Left forelimb (tissue), 1 donor: ENCODE data around the gene TNIK.

Experiments used
- DNase-seq: peaks from one replicate; pipeline ENCODE4 v3.0.0-alpha.2; 2018; ENCODE audit warnings: low spot score

The TNIK gene

GRCh38 chr3:171227828-171228227, 232.4 kb downstream of the TNIK start:
- DNase-seq, result no peak

DNA sequence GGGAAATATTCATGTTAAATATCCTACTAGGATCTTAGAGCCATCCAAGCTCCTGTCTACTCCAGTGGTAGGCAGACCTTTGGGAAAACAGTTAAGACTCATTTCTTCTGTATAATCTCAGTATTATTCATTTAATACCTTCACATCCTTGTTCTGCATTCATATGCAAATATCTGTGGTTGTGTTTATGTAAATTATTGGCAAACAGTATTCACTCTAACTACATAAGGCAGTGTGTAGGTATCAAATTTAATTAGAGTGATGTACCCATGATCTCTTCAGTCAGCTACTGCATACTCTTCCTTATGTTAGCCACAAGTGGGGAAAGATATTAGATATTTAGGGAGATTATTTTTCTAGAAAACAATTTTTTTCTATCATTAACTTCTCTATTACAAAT, 232.8 kb downstream of the TNIK start:
- no peak for DNase-seq

DNA sequence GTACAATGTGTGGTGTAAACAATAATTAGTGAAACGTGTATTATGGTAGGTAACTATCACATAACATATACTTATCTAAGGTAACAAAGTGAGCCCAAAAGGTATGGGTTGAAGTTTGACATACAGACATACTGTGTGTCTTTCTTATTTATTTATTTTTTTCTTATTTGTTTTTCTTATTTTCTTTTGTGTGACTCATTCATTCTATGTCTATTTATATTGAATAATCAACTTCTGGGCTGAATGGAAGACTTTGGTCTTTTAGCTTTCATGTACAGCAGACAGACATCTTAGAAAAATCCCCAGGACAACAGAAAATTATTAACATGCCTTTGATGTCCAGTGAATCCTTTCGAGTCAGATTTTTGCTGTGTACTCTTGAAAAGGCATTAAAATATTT, 233.4 kb downstream of the TNIK start:
- no peak for DNase-seq

GRCh38 chr3:171225708-171226107, 234.5 kb downstream of the TNIK start:
- DNase-seq, result no peak

DNA sequence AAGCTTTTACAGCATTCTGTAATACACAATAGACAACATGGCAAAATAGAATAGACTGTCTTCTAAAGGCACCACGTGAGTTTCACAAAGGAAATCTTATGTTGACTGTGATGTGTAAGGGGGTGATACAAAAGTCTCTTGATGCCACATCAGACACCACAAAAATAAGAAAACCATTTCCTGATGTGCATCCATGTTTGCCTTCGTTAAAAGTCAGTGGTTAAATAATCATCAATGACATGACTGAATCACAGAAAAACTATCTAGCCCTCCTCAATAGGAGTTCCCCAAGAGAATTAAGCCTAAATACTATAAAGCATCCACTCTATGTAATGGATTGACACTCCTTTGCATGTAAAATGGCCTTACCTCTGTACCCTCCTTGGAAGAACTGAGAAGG, 235.0 kb downstream of the TNIK start:
- DNase-seq, result no peak

DNA sequence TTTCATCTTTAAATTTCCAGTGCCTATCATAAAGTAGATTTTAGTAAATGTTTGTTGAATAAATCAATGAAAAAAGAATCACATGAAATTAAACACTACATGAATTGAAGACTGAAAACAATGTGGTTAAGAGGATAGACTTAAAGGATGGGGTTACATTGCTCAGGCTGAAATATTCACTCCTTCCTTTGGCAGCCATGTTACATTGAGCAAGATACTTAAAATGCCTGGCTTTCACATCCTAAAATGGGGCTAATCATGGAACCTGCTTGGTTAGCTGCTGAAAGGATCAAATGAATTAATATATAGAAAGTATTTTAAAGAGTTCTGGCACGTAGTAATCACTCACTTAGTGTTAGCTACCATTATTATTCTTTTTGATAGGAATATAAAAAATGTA, 236.8 kb downstream of the TNIK start:
- DNase-seq, result no peak

DNA sequence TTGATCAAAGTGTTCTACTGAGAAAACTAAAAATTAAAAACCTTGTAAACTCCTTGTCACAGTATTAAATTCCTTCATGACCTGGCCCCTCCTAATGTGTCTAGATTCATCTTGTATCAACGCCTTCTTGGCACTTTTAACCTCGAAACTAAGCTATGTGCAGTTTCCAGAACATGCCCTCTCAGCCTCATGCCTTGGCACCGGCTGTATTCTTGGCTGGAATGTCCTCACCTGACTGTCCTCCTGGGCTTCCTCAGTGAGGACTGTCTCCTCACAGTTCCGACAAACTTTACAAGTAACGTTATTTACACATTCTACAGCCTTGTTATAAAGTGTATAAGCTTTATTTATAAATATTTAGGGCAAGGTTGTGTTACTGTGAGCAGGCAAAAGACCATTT, 237.2 kb downstream of the TNIK start:
- no peak for DNase-seq

DNA sequence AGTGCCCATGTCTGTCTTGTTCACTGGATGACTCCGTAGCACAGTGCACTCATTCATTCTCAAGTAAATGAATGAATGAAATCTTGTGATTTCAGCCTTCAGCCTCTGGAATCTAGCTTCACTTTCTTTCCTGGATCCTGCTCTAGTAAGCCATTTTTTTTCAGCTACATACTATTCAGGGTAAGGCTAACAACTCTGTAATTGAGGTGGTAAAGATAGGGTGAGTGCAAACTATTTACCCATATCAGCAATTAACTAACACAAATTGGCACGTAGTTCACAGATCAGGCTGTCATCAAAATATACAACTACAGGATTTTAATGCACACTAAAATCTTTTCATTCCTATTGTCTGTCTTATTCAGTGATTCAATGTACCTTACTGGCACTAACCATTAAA, 238.6 kb downstream of the TNIK start:
- no peak for DNase-seq

DNA sequence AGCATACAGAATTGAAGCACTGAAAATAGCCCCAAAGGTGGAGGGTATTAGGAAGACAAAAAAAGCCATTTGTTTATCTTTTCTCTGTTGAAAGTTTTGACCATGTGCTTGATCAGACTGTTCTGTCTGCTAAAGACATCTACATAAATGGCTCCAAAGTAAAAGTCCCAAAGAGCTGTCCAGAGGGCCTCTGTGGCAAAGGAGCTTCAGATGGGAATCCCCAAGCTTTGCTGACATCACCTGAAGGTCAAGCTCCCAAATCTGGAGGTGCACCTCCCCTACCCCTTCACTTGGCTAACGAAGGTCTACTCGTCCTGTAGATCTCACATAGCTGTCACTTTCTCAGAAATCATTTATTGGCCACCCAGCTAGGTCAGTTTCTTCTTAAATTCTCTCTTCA, 239.1 kb downstream of the TNIK start:
- no peak for DNase-seq

DNA sequence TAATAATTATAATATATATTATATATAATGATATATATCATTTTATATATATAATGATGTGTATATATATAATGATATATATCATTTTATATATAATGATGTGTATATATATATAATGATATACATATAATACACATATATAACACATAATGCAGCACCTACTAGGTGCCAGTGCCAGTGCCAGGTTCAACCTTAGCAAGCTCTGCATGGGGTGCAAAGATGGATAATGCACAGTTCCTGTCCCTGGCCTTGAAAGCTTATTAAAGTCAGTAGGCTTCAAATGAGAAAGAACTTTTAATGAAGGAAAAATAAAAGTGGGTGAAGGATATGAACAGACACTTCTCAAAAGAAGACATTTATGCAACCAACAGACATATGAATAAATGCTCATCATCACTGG, 240.9 kb downstream of the TNIK start:
- DNase-seq, result no peak

DNA sequence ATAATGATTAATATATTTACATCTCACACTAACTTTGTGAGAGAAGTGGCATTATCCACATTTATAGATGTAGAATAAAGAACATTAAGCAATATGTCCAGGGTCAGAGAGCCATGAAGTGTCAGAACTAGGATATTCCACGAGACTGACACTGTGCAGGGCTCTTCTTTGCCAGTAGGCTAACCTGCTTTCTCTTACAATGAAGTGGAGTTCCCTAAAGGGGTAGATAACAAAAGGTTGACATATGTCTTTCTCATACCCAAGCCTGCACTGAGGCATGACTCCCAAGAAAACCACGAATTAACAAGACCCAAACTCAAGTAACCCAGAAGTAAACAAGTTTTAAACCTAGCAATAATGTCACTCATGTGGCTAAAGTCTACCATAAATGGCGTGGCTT, 242.1 kb downstream of the TNIK start:
- no peak for DNase-seq

DNA sequence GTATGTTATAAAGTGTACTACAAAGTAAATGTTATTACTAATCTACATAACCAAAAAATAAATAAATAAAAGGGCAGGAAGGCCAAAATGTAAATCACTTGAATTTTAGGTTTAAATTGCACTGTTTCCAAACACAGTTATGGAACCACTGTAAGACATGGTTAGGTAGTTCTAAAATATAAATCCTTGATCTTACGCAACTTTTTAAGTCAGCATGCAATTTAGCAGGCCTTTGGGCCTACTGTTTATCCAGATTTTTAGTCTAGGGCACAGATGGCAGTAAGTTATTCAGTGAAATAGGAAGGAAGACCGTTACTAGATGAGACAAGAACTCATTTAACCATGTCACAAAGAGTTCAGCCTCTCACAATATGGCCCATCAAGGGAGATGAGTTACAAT, 246.3 kb downstream of the TNIK start:
- no peak for DNase-seq

GRCh38 chr3:171213178-171213577, 247.0 kb downstream of the TNIK start:
- no peak for DNase-seq

DNA sequence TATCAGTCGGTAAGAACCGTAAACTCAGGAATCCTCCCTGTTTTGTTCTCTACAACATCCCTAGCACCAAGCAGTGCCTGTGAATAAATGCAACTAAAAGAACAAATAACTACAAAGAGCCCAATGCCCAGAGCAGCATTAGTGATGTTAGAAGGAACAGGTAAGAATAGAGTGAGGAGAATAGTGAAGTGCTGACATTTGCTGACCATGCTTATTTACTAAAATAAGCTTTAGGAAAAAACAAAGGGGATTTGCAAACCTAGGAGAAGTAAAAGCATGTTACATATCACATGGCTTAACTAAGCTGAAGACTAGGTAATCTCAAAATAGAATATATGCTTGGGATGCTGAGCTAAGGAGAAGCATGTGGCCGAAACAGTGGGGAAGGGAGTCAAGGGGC, 247.6 kb downstream of the TNIK start:
- DNase-seq, result no peak

- no peak for DNase-seq
Measured at GRCh38 chr3:171206283-171206682, 253.9 kb downstream of the TNIK start.

DNA sequence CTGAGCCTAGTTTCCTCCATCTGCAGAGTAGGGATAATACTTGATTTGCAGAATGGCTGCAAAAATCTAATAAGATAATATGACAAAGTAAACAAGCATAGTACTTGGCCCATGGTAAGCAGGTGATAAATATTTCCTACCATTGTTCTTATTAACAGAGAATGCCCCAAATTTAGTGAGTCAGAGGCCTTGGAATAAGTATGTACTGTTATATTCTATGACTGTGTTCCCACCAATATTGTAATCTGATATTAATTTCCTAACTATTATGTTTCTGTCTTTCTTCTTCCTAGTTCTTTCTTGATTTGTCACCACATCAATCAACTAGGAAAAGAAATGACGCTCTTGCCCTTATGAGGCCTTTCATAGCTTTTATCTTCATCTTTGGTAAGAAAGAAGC, 255.3 kb downstream of the TNIK start:
- no peak for DNase-seq

DNA sequence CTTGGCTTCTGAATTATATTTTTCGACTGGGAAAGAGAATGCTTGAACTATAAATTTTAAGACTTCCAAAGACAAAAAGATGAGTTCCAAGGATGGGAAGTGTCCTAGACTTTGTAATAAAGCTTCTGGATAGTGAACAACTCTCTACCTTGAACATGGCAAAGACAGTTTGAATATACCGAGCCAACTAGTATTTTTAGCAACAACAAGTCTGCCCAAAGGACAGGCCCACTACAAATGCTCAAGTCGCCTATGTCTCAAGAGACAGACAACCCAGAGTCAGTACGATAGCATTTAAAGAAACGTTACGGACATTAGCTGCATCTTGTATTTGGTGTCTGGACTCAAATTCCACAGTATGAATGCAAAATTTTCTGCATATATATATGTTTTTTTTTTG, 258.4 kb downstream of the TNIK start:
- DNase-seq, result no peak

DNA sequence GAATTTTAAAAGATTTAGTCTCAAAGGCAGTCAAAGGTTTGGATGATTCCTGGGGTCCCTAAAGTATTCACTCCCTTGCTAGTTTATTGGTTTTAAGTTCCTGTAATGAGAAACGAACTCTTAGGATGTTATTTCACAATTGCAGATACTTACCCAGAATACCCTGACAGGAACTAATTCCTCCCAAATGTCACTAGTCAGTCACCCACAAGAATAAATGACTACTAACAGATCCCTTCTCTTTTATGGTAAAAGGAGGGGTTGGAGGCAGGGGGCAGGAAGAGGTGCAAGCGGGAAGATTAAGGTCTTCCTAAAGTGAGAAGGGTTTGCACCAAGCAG, 259.5 kb downstream of the TNIK start:
- no peak for DNase-seq

DNA sequence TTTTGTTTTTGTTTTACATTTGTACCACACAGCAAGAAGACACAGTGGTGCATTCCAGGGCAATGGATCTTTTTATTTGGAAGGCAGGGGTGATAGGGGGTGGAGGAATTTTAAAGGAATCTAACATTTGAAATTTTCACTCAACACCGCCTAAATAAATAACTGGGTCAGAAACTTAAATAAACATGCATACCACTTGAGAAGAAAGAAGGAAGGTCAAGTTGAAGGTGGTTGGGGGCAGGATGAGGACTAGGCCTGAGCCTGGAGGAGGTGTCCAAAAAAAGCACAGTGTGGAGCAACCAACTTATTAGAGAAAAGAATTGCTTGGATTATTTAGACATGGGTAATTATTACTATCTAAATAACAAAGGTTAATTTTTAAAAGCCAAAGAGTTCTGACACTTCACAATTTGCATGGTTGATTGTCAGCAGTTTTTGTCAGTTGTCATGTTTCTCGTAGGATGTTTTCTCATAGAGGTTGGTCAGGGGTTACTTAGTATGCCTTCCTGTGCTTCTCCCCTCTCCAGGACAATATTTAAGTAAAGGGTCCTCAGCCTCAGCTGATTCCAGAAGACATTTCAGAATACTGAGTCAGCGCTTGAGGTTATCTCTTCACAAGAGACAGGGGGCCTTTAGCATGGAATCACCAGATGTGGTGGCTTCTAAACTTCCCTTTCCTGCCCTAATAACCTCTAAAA, 260.0 kb downstream of the TNIK start:
- DNase-seq, result no peak

- no peak for DNase-seq
Measured at GRCh38 chr3:171199473-171199829, 260.8 kb downstream of the TNIK start.

DNA sequence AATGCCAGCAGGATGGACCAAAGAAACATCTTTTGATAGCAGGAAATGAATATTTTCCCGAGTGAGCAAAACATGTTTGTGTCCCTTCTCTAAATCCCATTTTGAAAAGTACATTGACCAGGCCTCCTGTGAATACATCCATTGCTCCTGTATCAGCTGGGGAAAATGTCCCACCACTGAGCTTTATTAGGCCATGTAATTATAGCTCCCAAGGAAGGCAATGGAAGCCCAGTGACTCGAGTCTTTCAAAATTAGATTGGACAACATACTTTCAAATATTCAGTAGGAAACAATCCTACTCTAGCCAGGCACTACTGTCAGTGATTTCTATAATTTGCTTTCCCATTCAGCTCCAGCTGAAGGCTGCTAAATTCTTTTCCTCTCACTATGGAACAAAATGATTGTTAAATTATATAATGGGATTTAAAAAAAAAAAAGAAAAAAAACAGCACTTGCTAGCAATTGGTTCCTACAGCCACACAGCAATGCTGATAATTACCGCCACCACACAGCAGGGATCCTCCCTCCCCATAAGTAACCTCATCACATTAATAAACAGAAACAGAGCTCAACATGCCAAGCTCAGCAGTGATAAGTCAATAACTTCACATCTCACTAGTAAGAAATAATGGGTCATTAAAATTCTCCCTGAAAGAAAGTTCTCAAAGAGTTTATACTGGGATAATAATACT, 261.3 kb downstream of the TNIK start:
- no peak for DNase-seq

- no peak for DNase-seq
Measured at GRCh38 chr3:171195686-171196085, 264.5 kb downstream of the TNIK start.

GRCh38 chr3:171194965-171195364, 265.2 kb downstream of the TNIK start:
- no peak for DNase-seq

DNA sequence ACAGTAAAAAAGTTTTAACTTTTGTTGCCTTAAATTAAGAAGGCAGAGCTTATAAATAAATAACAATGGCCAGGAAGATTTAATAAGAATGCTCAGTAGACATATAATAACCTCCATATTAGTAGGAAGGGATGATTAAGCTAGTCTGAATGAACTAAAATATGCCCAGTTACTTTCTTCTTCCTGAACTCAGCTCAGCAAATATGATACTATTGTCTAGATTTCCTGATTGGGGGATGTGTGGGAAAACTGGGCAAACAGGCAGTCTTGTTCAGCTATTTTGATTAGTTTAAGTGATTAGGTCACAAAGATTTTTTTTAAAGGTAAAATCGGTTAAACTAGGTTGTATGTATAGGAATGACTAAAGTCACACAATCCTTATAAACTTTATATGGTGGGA, 266.5 kb downstream of the TNIK start:
- DNase-seq, result no peak
